Ovary (tissue), 9 donors: Measurements from ENCODE around the gene TMEM52B. TPM values are rescaled to one million over a fixed set of nuclear protein-coding genes. Genes with fewer than 3 reads are reported as not detected.

ENCODE experiments used
- DNase-seq, 5 donors: peaks; one replicate each; pipeline ENCODE4 v3.0.0-alpha.2; 2019 to 2020
- H3K27ac ChIP-seq, 2 donors: fragments of 200-600 bp; one replicate each; pipeline versions ENCODE4 v1.5.1 to v1.8.0; 2019 to 2022
- H3K27me3 ChIP-seq: fragments of 200-600 bp; one replicate; pipeline ENCODE4 v1.8.0; 2022
- H3K36me3 ChIP-seq: fragments of 200-600 bp; sonication (generic); one replicate; pipeline ENCODE4 v1.5.1; 2019
- H3K4me1 ChIP-seq: one replicate; pipeline ENCODE4 v1.8.1; 2013; ENCODE audit warnings: mild to moderate bottlenecking, moderate library complexity; ENCODE audit not compliant: insufficient read depth
- H3K4me3 ChIP-seq: fragments of 200-600 bp; sonication (generic); one replicate; pipeline ENCODE4 v1.5.1; 2017
- H3K9me3 ChIP-seq, 2 donors: fragments of 200-600 bp in 1 of 2; sonication (generic) in 1 of 2; one replicate each; pipeline versions ENCODE4 v1.5.1 to v1.8.1; 2013 to 2019; ENCODE audit warnings: mild to moderate bottlenecking in 1 of 2, moderate library complexity in 1 of 2
- EP300 ChIP-seq: sonication (generic); formaldehyde crosslinking; IDR thresholded peaks from one replicate; pipeline ENCODE4 v1.6.1; 2017; ENCODE audit warnings: antibody characterized with exemption
- POLR2A ChIP-seq: fragments of 450-650 bp; IDR thresholded peaks from one replicate; pipeline ENCODE4 v1.6.1; 2017; ENCODE audit warnings: antibody characterized with exemption, mild to moderate bottlenecking, moderate library complexity
- WGBS, 3 donors: extraction: QIAGEN DNeasy Blood & Tissue Kit in 1 of 3; methylation state at CpG; one replicate each; pipeline versions ENCODE4 v1.1.5 to v1.1.7; 2013 to 2017; 5-methylcytosine and 5-hydroxymethylcytosine counted together
- intact Hi-C, 4 donors: fragments of 100-400 bp; cut with DNase I; formaldehyde crosslinking; loops; one replicate each; pipeline versions ENCODE4 v1.11.0 to v1.15.1; 2022 to 2023
- polyA plus RNA-seq, 2 donors: library from polyadenylated mRNA; stranded (reverse); fragments of 200-250 nt in 1 of 2; fragments of 350-450 nt in 1 of 2; fragmentation: Illumina TruSeq in 1 of 2; extraction: RNeasy Lipid Tissue Mini Kit (QIAGEN cat#74804) in 1 of 2; gene quantifications; one replicate each; pipeline ENCODE4 v1.2.3, GENCODE V29; 2013 to 2014
- total RNA-seq, 7 donors: library from RNA; depleted of rRNA in 2 of 7; stranded (reverse); fragments of >200 nt in 2 of 7; fragmentation: NEBNext Ultra II Directional in 3 of 7; extraction: Animal tissue kit (Norgen Biotek cat#: 25700) in 3 of 7; gene quantifications; one replicate each; pipeline versions ENCODE4 v1.1.0 to v1.2.4, GENCODE V29; 2016 to 2023
- TF ChIP-seq, protein P1 (sequence below), 3 donors: fragments of 450-650 bp in 2 of 3; fragments of 200-600 bp in 1 of 3; IDR thresholded peaks; one replicate each; pipeline versions ENCODE4 v1.5.1 to v1.8.0; 2016 to 2022; ENCODE audit warnings: antibody characterized with exemption in 3 of 3, mild to moderate bottlenecking in 1 of 3
- donor health status: DM: no; HTN: no; CAD: no; lungs with moderate emphysema.
- donor health status: DM: no; HTN: no; CAD: no.
- donor health status: Bipolar disorder and iron deficiency.
- donor health status: DM: yes; HTN: yes; CAD: no.
- donor health status: DM: no; HTN: no; CAD: no.
- donor health status: DM: yes; HTN: yes; CAD: no.

The TMEM52B gene
- total and polyA plus RNA-seq, 9 donors, result 0.04 to 0.69 (median 0.09) TPM; not detected in 5

DNA sequence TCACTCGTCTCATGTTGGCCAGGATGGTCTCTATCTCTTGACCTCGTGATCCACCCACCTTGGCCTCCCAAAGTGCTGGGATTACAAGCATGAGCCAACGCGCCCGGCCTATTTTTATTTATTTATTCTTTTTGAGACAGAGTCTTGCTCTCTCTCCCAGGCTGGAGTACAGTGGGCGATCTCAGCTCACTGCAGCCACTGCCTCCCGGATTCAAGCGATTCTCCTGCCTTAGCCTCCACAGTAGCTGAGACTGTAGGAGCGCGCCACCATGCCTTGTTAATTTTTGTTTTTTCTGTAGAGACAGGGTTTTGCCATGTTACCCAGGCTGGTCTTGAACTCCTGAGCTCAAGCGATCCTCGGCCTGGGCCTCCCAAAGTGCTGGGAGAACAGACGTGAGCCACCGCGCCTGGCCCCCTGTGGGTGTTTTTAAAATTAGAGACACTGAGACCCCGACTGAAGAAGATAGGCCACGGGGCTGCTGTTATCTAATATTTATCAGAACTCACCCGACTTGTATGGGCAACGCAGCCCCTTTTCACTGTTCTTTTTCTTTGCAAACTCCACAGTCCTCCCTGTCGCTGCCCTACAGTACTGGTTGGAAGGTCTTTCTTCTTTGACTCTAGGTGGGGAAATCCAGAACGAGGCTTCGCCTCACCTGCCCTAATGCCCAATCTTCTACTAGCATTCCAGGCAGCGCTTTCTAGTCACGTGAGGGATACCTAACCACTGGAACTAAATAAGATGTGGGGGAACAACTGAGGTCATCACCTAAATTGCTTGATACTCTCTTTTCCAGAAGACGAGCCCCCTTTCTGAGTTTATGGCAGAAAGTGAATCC is 32.5 kb downstream of the TMEM52B start:
- Histone ChIP-seq H3K4me1 (peaks cover 5% of the 10 kb centered on the region), H3K27ac (peak overlapping the region; percentile 97 to 100), H3K36me3 (no peaks in the 10 kb centered on the region), H3K4me3 (no peak overlapping the region), H3K27me3 (no peaks in the 10 kb centered on the region), H3K9me3 (no peaks in the 10 kb centered on the region)
- peak; percentile 20 to 48 (median 43) for DNase-seq
- intact Hi-C loops, result loop anchor here in 3 of 4 donors (2.0 to 10.0 kb wide), 4 partner anchors 153 to 1517 kb away; partner anchors contain the start of genes RIMKLB (in 1 of the 3) and YBX3 (in 1 of the 3)
- 89 to 93% (median 92%) methylated on average over 25 of the region's 25 CpGs for WGBS, 3 donors
- TF ChIP-seq, protein P1, sequence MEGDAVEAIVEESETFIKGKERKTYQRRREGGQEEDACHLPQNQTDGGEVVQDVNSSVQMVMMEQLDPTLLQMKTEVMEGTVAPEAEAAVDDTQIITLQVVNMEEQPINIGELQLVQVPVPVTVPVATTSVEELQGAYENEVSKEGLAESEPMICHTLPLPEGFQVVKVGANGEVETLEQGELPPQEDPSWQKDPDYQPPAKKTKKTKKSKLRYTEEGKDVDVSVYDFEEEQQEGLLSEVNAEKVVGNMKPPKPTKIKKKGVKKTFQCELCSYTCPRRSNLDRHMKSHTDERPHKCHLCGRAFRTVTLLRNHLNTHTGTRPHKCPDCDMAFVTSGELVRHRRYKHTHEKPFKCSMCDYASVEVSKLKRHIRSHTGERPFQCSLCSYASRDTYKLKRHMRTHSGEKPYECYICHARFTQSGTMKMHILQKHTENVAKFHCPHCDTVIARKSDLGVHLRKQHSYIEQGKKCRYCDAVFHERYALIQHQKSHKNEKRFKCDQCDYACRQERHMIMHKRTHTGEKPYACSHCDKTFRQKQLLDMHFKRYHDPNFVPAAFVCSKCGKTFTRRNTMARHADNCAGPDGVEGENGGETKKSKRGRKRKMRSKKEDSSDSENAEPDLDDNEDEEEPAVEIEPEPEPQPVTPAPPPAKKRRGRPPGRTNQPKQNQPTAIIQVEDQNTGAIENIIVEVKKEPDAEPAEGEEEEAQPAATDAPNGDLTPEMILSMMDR (IDR thresholded peaks at IDR 0.05), result no peak
- TF ChIP-seq EP300 (no peak), POLR2A (no peak)

DNA sequence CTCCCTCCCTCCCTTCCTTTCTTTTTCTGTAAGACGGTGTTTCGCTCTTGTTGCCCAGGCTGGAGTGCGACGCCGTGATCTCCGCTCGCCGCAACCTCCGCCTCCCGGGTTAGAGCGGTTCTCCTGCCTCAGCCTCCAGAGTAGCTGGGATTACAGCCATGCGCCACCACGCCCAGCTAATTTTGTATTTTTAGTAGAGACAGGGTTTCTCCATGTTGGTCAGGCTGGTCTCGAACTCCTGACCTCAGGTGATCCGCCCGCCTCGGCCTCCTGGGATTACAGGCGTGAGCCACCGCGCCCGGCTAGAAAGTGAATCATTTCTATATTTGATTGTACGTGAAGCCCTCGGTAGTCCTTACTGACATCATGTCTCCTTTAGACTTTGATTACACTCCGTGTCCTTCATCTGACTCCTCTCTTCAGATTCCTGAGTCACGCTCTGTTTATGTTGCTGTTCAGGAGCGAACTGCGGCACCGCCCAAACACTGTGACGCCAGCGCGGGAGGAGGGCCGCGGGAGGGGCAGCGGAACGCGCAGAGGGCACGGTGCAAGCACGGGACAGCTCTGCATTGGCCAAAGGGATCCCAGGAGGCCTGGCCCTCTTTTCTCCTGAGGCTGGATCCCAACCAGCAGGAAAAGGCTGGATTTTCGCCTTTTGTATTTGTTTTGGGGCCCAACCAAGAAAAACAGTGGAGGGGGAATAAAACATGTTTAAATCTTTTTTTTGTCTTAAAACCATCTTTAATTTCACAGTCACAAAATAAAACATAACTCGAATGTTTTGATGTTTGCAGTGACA is 33.3 kb downstream of the TMEM52B start:
- peak overlapping the region; percentile 89 for H3K4me3 ChIP-seq
- intact Hi-C loops, result loop anchor here in 3 of 4 donors (2.0 to 10.0 kb wide), 4 partner anchors 153 to 1517 kb away; partner anchors contain the start of genes RIMKLB (in 1 of the 3) and YBX3 (in 1 of the 3)
- no peaks in the 10 kb centered on the region for H3K9me3 ChIP-seq
- WGBS, 3 donors, result 25 to 27% (median 26%) methylated on average over 40 of the region's 40 CpGs
- peak; percentile 97 to 98 (median 98) for DNase-seq
- TF ChIP-seq EP300 (peak; percentile 95), POLR2A (peak; percentile 52)
- TF ChIP-seq, protein P1 (IDR thresholded peaks at IDR 0.05), result no peak
- H3K36me3 ChIP-seq, result no peaks in the 10 kb centered on the region
- peak overlapping the region; percentile 97 to 100 for H3K27ac ChIP-seq
- H3K4me1 ChIP-seq, result peaks cover 5% of the 10 kb centered on the region
- H3K27me3 ChIP-seq, result no peaks in the 10 kb centered on the region

DNA sequence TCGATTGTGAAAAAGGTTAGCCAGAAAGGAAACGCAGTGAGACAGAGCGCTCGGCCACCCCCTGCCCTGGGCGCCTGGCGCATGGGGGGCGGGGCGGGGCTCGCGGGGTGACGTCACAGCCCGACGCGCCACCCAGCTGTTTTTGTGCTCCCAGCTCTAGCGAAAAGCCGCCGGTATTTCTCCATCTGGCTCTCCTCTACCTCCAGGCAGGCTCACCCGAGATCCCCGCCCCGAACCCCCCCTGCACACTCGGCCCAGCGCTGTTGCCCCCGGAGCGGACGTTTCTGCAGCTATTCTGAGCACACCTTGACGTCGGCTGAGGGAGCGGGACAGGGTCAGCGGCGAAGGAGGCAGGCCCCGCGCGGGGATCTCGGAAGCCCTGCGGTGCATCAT is 33.9 kb downstream of the TMEM52B start, which contains the start of gene GABARAPL1:
TSS of gene GABARAPL1 (plus strand) at position 139 of the 393 bp plus-strand sequence. CDS start at position 392, 253 bp downstream.
- Histone ChIP-seq H3K4me1 (peaks cover 5% of the 10 kb centered on the region), H3K27ac (peak within 1 kb of the TSS; percentile 97 to 100), H3K36me3 (no peaks in the 10 kb centered on the region), H3K4me3 (peak within 1 kb of the TSS; percentile 89), H3K27me3 (no peaks in the 10 kb centered on the region), H3K9me3 (no peaks in the 10 kb centered on the region)
- intact Hi-C loops, result loop anchor here in 3 of 4 donors (1.0 to 10.0 kb wide), 4 partner anchors 152 to 1518 kb away; partner anchors contain the start of genes RIMKLB (in 1 of the 3) and YBX3 (in 1 of the 3)
- DNase-seq, result peak; percentile 89 to 94 (median 93)
- 0 to 1% (median 1%) methylated on average over 35 of the region's 35 CpGs for WGBS, 3 donors
- TF ChIP-seq EP300 (no peak), POLR2A (peak; percentile 68)
- TF ChIP-seq, protein P1 (IDR thresholded peaks at IDR 0.05), result peak in 1 of 3 donors; percentile 22
